ENCODE results near the gene RXRA. TPM values are rescaled to one million over a fixed set of nuclear protein-coding genes. Genes with fewer than 3 reads are reported as not detected.

Gene RXRA
- total and polyA plus RNA-seq, 10 of the 15 experiments (the other 5 are each of a cell fraction or from before 2014, with no cell fraction given) = 0.89 to 36.8 (median 11.1) TPM

DNA sequence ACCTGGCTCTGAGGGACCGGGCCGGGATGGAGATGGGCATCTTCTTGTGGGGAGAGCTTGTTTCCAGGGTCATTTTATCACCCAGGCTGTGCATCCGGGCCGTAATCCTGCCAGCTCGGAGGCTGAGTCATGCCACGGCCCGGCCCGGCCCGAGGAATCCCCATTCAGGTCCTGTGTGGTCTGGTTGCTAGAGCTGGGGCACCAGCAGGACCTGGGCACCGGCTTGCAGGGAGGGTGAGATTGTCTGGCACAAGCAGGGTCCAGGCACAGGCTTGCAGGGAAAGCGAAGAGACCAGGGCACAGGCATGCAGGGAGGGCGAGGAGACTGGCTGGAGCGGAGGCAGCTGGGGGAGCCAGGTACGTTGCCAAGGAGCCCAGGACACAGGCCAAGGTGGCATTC, 106.8 kb downstream of the RXRA start:
- in situ Hi-C loops (cut with MboI) = no loop called here

More for the DNA sequence above, 106.8 kb downstream of the RXRA start:
- Histone ChIP-seq H3K27ac (ENCODE audit: control insufficient read depth, insufficient read depth) (no peak overlapping the region), H3K9me3 (replicated peaks; ENCODE audit: control insufficient read depth, insufficient read depth, low read length) (no peaks in the 10 kb centered on the region), H3K36me3 (ENCODE audit: control insufficient read depth in 2 of 2, insufficient read depth in 2 of 2, low read length in 1 of 2) (peaks cover 0 to 7% of the 10 kb centered on the region in 2 experiments; a peak in 3 of 4 replicates), H3K79me2 (ENCODE audit: control insufficient read depth, insufficient read depth, low read length) (no peaks in the 10 kb centered on the region), H3K4me1 (ENCODE audit: control insufficient read depth, insufficient read depth, low read length) (peaks cover under 1% of the 10 kb centered on the region), H3K27me3 (replicated peaks in 1 of 2; ENCODE audit: control insufficient read depth in 2 of 2, insufficient read depth in 2 of 2, low read length in 1 of 2) (no peaks in the 10 kb centered on the region), H3K9ac (ENCODE audit: control insufficient read depth, insufficient read depth, low read length) (no peak overlapping the region), H3K4me2 (ENCODE audit: control insufficient read depth, insufficient read depth) (no peak overlapping the region), H4K20me1 (ENCODE audit: control insufficient read depth, insufficient read depth) (no peaks in the 10 kb centered on the region), H2AFZ (ENCODE audit: control insufficient read depth, low read depth, low read length) (no peak overlapping the region), H3K4me3 (no peak overlapping the region)
- WGBS (ENCODE audit: insufficient coverage, insufficient replicate concordance, low lambda C conversion rate, missing lambda C conversion rate) = 87% methylated on average over 14 of the region's 14 CpGs
- RAD21 ChIA-PET (ENCODE audit: unreplicated experiment) = interaction anchor here (1.3 kb wide), 1 partner anchor 42 kb away, joined by 3 read pairs; no protein-coding TSS in a partner anchor
- CTCF ChIA-PET = interaction anchor here (0.6 kb wide), 1 partner anchor 1581 kb away, joined by 3 read pairs; no protein-coding TSS in a partner anchor
- FAIRE-seq = no peak
- TF ChIP-seq CBX3 (IDR thresholded peaks at IDR 0.05; ENCODE audit: borderline replicate concordance, low read depth) (no peak), POU2F2 (IDR thresholded peaks at IDR 0.05; ENCODE audit: borderline replicate concordance, low read depth, low read length) (no peak), NFYB (IDR thresholded peaks at IDR 0.05; ENCODE audit: insufficient read depth, low read depth, low read length) (no peak), ZNF622 (IDR thresholded peaks at IDR 0.05) (no peak), TBL1XR1 (IDR thresholded peaks at IDR 0.05; ENCODE audit: low read depth, low read length) (no peak)
- TF ChIP-seq, protein P1, sequence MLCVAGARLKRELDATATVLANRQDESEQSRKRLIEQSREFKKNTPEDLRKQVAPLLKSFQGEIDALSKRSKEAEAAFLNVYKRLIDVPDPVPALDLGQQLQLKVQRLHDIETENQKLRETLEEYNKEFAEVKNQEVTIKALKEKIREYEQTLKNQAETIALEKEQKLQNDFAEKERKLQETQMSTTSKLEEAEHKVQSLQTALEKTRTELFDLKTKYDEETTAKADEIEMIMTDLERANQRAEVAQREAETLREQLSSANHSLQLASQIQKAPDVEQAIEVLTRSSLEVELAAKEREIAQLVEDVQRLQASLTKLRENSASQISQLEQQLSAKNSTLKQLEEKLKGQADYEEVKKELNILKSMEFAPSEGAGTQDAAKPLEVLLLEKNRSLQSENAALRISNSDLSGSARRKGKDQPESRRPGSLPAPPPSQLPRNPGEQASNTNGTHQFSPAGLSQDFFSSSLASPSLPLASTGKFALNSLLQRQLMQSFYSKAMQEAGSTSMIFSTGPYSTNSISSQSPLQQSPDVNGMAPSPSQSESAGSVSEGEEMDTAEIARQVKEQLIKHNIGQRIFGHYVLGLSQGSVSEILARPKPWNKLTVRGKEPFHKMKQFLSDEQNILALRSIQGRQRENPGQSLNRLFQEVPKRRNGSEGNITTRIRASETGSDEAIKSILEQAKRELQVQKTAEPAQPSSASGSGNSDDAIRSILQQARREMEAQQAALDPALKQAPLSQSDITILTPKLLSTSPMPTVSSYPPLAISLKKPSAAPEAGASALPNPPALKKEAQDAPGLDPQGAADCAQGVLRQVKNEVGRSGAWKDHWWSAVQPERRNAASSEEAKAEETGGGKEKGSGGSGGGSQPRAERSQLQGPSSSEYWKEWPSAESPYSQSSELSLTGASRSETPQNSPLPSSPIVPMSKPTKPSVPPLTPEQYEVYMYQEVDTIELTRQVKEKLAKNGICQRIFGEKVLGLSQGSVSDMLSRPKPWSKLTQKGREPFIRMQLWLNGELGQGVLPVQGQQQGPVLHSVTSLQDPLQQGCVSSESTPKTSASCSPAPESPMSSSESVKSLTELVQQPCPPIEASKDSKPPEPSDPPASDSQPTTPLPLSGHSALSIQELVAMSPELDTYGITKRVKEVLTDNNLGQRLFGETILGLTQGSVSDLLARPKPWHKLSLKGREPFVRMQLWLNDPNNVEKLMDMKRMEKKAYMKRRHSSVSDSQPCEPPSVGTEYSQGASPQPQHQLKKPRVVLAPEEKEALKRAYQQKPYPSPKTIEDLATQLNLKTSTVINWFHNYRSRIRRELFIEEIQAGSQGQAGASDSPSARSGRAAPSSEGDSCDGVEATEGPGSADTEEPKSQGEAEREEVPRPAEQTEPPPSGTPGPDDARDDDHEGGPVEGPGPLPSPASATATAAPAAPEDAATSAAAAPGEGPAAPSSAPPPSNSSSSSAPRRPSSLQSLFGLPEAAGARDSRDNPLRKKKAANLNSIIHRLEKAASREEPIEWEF (IDR thresholded peaks at IDR 0.05; ENCODE audit: insufficient replicate concordance, low read depth, low read length) = no peak
- TF ChIP-seq, protein P2, sequence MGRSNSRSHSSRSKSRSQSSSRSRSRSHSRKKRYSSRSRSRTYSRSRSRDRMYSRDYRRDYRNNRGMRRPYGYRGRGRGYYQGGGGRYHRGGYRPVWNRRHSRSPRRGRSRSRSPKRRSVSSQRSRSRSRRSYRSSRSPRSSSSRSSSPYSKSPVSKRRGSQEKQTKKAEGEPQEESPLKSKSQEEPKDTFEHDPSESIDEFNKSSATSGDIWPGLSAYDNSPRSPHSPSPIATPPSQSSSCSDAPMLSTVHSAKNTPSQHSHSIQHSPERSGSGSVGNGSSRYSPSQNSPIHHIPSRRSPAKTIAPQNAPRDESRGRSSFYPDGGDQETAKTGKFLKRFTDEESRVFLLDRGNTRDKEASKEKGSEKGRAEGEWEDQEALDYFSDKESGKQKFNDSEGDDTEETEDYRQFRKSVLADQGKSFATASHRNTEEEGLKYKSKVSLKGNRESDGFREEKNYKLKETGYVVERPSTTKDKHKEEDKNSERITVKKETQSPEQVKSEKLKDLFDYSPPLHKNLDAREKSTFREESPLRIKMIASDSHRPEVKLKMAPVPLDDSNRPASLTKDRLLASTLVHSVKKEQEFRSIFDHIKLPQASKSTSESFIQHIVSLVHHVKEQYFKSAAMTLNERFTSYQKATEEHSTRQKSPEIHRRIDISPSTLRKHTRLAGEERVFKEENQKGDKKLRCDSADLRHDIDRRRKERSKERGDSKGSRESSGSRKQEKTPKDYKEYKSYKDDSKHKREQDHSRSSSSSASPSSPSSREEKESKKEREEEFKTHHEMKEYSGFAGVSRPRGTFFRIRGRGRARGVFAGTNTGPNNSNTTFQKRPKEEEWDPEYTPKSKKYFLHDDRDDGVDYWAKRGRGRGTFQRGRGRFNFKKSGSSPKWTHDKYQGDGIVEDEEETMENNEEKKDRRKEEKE (IDR thresholded peaks at IDR 0.05) = no peak
- TF ChIP-seq, protein P3, sequence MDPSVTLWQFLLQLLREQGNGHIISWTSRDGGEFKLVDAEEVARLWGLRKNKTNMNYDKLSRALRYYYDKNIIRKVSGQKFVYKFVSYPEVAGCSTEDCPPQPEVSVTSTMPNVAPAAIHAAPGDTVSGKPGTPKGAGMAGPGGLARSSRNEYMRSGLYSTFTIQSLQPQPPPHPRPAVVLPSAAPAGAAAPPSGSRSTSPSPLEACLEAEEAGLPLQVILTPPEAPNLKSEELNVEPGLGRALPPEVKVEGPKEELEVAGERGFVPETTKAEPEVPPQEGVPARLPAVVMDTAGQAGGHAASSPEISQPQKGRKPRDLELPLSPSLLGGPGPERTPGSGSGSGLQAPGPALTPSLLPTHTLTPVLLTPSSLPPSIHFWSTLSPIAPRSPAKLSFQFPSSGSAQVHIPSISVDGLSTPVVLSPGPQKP (IDR thresholded peaks at IDR 0.05; ENCODE audit: low read depth, low read length) = no peak
- intact Hi-C loops (cut with micrococcal nuclease; ENCODE audit: unreplicated experiment) = no loop called here
- SMC1A ChIA-PET (ENCODE audit: uncharacterized antibody, unreplicated experiment) = interaction anchor here (0.6 to 1.1 kb wide), 2 partner anchors 10 to 17 kb away, joined by 3 read pairs; no protein-coding TSS in a partner anchor
- no peak for ATAC-seq
- no peak for DNase-seq (ENCODE audit: low read depth, low spot score)
- no TSS peak for BruUV-seq (replicated peaks)
- POLR2A ChIA-PET = no interaction called here

Data from GM12878 (cell line).